ENCODE data around the gene ENAH.
"Not testable (repeated sequence)": the region's sequence is repeated elsewhere in the genome, so short reads cannot be mapped to it uniquely, and the experiment has no call there.

- not testable (repeated sequence) for TF ChIP-seq CTCF (conservative IDR thresholded peaks at IDR 0.05; ENCODE audit: low read depth in 2 of 2); REST (IDR thresholded peaks at IDR 0.05; ENCODE audit: unreplicated experiment); EZH2 (IDR thresholded peaks at IDR 0.05; ENCODE audit: low read depth, unreplicated experiment); EZH2phosphoT487 (IDR thresholded peaks at IDR 0.05; ENCODE audit: unreplicated experiment); ETS1 (IDR thresholded peaks at IDR 0.05); CREB1 (CRISPR knock-in tag; IDR thresholded peaks at IDR 0.05; ENCODE audit: low read depth); POLR2AphosphoS5 (IDR thresholded peaks at IDR 0.05; ENCODE audit: low read depth)
These were observed 15.9 kb downstream of the ENAH start for GRCh38 chr1:225636992-225637391.
